Activated CD4-positive, alpha-beta T cell treated with anti-CD3 and anti-CD28 coated beads, Interleukin-2, amount 50 U/mL, for 16 hours (primary cell): Measurements from ENCODE around the gene FUBP3.
"Not testable (repeated sequence)": the region's sequence is repeated elsewhere in the genome, so short reads cannot be mapped to it uniquely, and the experiment has no call there.

Experiments
- DNase-seq: peaks from one replicate; pipeline ENCODE4 v3.0.0-alpha.2; 2020

Gene FUBP3

DNA sequence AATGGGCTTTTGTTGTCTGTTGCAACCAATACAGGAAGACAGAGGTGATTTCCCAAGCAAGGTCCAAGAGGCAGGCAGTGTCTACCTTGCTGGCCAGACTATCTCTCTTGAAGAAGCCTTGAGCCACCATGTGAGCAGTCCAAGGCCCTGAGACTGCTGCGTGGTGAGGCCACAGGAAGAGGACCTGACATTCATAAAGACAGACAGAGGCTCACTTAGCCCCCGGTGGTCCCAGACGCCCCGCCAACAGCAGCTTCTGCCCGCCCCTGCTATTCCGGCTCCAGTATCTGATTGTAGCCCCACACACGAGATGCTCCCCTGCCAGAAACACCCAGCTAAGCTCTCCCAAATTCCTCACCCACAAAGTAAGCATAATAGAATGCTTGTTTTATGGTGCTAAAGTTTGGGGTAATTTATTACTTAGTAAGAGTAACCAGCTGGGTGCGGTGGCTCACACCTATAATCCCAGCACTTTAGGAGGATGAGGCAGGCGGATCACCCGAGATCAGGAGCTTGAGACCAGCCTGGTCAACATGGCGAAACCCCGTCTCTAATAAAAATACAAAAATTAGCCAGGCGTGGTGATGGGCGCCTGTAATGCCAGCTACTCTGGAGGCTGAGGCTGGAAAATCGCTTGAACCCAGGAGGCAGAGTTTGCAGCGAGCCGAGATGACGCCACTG, 22.8 kb upstream of the FUBP3 start:
- DNase-seq: no peak

DNA sequence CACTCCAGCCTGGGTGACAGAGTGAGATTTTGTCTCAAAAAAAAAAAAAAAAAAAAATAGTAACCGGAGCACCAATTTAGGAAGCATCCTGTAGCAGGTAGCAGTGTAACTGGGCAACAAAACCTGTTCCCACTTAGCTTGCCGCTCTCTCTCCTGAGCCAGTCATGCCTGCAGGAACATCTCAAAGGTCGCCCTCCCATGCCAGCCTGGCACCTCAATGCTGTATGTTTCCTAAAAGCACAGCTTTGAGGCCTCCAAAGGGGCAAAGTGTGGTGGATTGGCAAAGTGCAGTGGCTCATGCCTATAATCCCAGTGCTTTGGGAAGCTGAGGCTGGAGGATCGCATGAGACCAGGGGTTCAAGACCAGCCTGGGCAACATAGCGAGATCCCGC, 22.3 kb upstream of the FUBP3 start:
- DNase-seq: no peak

DNA sequence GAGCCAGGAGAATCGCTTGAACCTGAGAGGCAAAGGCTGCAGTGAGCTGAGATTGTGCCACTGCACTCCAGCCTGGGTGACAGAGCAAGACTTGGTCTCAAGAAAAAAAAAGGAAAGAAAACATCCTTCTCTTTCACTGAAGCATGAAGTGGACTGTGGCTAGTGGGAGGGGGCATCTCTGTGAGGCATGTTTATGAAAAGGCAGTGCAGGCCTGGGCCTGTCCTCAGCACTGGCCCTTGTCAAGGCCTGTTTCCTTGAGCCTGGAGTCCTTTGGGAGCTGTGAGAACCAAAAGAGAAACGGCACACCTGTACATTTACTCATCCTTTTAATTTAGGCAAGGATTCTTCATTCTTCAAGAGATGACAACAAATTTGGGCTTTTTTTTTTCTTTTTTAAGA, 18.3 kb upstream of the FUBP3 start:
- no peak for DNase-seq

DNA sequence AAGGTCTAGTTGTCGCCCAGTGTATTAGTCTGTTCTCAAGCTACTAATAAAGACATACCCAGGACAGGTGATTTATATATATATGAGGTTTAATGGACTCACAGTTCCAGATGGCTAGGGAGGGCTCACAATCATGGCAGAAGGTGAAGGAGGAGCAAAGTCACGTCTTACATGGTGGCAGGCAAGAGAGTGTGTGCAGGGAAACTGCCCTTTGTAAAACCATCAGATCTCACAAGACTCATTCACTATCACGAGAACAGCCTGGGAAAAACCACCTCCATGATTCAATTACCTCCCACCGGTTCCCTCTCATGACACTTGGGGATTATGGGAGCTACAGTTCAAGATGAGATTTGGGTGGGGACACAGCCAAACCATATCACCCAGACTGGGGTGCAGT, 16.9 kb upstream of the FUBP3 start:
- DNase-seq: not testable (repeated sequence)

DNA sequence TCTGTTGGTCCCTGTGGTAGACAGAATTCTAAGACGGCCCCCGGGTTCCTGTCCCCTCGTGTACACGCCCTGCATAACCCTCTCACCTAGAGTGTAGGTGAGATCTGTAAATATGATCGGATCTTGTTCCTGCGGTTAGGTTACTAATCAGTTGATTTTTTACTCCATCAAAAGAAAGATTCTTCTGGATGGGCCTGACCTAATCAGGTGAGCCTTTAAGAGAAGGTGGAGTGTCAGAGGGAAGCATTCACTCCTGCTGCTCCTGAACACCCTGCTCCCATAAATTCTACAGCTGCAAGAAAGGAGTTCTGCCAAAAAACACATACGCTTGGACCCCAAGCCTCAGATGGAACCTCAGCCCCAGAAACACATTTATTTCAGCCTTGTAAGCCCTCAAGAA, 15.6 kb upstream of the FUBP3 start:
- DNase-seq: no peak

DNA sequence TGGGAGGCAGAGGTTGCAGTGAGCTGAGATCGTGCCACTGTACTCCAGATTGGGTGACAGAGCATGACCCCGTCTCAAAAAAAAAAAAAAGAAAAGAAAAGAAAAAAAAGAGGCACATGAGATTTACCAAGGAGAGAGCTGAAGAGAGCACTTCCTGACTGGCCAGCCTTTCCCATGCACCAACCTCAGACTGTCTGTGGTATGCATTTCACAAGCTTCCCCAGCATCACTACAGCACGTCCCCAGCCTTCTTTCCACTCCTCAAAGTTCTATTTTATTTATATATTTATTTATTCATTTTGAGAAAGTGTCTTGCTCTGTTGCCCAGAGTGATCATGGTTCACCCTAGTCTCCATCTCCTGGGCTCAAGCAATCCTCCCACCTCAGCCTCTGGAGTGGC, 13.6 kb upstream of the FUBP3 start:
- no peak for DNase-seq

DNA sequence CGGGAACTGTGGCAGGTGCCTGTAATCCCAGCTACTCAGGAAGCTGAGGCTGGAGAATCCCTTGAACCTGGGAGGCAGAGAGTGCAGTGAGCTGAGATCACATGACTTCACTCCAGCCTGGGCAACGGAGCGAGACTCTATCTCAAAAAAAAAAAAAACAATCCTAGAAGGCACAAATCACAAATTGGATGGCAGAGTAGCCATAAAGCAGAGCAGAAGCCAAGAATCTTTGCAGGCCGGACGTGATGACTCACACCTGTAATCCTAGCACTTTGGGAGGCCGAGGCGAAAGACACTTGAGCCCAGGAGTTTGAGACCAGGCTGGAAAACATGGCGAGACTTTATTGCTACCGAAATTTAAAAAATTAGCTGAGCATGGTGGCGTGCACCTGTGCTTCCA, 9.2 kb upstream of the FUBP3 start:
- no peak for DNase-seq

DNA sequence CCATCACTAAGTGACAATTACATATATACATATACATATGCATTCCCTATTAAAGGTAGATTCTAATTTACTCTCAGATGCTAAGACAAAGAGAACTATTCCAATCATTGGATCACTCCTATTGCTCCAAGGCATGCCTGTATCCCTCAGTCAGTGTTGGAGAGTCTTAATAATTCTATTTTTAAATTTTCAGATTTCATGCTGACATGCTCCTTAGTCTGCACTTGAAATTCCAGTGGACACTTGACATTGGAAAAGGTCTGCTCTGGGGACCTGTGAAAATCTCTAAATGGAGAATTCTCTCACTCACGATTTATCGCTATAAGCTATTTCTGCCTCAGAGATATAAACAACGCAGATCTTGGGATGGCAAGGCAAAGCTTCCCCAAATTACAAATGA, 3.9 kb upstream of the FUBP3 start:
- no peak for DNase-seq

DNA sequence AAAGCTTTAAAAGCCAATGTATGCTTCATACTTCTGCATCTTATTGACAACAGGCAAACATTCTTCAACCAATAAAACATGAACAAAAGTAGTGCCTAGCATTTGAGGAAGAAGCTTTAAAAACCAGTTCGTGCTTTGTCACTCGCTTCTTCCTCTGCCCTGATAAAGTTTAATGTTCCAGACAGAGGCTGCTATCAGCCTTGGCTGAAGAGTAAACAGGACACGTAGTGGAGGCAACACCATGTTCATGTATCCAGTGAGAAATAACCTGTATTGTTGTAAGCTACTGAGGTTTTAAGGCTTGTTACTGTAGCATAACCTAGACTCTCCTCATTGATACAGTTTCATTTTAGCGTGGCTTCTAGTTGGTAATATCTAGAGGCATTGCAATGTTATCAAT, 3.2 kb upstream of the FUBP3 start:
- DNase-seq: no peak

DNA sequence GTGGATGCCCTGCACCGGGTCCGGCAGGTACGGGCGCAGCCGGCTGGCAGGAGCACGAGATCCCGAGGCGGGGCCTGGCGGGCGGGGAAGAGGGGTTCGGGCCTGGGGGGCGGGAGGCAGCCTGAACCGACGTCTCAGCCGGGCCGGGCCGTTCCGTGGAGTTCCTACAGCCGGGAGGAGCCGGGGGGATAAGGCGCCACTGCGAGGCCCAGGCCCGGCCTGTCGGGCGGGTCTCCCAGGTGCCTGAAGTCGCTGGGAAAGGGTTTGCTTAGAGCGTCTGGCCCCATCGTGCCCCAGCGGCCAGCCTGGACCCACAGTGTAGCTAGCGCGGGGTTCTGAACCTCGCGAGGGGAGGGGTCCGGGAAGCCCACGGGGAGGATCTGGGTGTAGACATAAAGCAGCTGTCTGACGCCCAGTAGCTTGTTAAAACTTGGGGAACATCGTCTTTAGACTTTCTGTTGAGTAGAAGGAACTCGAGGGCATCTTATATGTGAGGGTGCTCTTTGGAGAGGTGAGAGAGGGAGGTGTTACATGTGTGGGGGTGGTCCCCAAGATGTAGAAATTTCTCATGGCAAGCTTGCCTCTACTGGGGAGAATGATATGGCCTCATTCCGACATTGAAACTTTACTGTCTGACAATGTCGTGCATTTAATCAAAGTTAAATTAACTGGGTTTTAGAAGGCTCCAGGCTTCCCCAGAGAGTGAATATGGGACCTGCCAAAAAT, 524 bp downstream of the FUBP3 start:
- DNase-seq: no peak

DNA sequence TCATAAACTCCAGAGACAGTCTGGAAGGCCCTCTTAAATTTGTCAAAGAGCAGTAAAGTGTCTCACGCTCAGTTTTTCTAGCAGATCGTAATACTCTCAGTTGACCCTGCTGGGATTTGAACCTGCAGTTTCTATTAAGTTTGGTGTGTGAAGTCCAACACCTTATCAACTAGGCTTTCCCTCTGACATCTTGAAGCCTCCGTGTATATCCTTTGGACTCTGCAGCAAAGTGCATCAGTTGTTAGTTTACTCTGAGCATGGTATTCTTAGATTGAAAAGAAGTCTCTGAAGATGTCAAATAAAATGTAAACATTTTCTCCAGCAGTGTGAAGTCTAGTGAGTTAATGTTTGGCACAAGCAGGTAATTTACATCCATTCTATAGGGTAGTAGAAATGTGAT, 2.4 kb downstream of the FUBP3 start:
- DNase-seq: no peak

DNA sequence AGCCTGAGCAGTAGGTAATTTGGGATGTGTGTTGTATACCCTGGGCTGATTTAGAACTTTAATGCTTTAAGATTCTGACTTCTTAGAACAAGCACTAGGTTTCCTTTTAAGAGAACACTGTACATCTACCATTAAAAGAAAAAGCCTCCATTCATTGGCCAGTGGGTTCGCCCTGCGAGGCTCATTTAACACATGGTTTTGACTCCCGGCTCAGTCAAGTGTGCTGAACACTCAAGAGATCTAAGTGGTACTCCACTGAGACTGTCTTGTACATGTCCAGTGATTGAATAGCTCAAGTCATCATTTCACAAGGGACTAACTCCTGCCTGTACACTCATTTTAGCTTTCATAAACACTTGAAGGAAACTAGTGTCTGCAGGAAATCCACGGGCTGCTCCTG, 3.9 kb downstream of the FUBP3 start:
- DNase-seq: no peak

DNA sequence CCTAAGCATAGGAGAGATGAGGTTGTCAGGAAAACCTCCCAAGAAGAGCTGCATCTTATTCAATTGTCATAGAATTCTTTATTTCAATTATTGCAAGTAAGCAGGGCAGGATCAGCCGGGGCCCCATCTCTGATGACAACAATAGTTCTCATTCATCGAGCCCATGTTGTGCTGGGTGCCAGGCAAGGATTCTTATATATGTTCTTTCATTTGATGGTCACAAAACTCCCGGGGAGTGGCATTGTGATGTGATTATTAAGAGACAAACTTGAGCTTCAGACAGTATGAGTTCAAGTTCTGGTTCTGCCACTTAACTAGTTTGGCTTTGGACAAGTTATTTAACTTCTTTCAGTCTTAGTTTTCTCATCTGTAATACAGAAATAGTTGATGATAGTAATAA, 8.5 kb downstream of the FUBP3 start:
- DNase-seq: no peak

DNA sequence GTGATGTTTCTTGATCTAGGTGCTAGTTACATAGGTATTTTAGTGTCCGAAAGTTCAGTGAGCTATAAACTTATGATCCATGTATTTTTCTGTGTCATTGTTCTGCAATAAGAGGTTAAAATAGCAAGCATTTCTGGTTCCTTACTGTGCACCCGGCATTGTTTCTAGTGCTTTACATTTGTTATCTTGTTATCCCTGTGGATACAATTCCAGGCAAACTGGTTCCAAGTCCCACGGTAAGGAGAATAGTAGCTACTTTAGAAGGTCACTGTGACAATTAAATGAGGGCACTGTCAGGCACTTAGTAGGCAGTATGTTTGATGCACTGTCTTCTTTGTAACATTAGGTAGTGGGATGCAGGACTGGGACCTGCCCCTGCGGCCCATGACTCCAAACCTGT, 9.0 kb downstream of the FUBP3 start:
- no peak for DNase-seq

DNA sequence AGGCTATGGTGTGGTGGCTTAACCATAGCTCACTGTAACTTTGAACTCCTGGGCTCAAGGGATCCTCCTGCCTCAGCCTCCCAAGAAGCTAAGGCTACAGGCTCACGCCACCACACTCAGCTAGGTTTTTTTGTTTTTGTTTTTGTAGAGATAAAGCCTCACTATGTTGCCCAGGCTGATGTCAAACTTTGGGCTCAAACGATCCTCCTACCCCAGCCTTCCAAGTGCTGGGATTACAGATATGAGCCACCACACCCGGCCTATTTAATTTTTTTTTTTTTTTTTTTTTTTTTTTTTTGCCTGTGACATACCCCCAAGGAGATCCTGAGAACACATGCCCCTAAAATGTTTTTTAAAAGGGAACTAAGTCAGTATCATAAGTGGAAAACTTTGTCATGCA, 10.4 kb downstream of the FUBP3 start:
- DNase-seq: no peak

DNA sequence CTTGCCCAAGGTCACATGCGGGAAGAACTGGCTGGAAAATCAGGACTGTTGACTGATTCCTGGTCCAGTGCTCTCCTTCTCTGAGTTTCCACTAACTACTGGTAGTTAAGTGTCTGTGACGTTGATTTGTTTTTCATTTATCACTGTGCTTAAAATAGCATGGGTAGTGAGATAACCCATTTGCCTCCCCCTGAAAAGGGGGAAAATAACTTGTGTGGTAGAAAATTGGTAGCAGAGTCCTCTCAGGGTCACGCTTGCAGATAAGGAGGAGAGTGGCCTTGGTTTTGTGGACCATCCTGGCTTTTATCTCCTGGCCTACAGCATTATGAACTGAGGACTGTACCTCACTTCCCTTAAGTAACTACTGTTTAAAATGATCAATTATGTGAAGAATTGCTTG, 10.9 kb downstream of the FUBP3 start:
- DNase-seq: no peak

DNA sequence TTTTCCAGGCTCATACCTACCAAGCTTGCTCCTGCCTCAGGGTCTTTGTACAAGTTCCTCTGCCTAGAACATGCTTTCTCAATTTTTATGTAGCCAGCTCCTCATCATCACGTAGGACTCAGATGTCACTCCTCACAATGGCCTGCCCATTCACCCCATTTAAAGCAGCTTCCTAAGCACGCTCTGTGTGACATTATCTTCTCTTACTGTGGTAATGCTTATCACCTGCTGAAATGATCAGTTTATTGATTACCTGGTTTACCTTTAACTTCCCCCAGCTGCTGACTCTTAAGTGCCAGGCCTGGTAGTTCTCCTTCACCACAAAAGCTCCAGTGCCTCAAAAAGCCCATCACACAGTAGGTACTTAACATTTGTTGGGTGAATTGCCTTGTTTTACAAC, 13.6 kb downstream of the FUBP3 start:
- no peak for DNase-seq

DNA sequence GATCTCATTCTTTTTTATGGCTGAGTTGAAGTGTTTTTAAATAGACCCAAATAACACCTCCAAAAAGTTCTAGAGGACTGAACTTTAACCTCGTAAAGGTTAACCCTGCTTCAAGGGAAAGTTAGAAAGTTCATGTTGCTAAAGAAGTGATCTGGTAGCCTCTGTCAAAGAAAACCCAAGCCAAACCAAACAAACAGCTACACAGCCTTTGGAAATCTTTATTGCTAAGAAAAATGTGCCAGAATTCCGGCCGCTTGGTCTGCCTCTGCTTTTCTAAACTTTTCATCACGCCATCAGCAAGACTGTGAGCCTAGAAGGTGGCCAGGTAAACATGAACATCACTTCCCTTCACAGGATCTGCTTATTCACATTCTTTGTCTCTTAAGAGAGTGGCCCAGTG, 17.9 kb downstream of the FUBP3 start:
- no peak for DNase-seq

DNA sequence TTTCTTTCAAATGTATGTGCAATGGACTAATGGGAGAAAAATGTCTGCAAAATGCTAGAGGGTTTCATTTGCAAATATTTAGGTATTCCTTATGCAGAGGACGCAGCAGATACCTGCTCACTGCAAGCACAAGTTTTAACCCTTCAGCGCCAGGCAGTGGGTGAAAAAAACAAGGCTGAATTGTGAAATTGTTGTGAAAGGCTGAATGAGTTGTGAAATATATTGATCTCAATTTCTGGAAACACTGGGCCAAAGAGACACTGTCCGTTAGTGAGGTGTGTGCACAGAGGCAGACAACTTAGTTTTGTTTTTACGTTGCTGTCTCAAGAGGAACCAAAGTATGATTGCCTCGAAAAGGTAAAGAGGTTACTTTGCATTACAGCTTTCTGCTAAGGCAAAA, 18.8 kb downstream of the FUBP3 start:
- no peak for DNase-seq

DNA sequence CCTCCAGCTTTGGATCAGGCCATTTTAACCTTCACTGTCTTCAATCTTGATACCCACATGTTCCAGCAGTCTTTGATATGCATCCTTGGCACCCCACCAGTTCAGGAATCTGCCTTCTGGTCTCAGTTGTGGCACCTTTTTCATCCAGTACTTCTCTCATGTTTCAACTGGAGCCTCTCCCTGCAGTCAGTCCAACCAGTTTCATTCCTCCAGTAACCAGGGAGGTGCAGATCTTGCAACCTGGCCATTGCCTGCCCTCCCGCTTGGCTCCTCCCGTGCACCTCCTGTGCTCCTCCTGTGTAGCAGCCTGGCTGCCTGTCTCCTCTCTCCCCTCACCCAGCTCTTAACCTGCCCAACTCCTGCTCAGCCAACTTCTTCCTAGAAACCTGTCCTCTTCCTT, 20.2 kb downstream of the FUBP3 start:
- no peak for DNase-seq

DNA sequence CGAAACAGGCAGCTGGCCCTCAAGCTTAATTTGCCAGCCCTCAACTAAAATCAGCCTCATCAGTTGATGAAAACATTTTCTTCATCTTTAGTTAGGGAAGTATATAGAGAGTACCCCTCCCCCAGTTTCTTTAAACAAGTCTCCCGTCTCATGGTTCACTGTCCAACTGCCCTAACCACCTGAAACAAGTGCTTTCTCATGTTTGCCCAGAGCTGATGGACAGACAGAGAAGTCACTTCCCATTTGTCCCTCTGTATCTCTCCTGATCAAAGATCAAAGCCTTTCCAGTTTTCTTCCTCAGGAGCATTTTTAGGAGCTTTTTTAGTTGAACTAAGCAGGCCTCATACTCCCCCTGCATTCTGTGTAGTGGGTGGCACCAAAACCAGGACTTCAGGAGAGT, 21.7 kb downstream of the FUBP3 start:
- DNase-seq: no peak

DNA sequence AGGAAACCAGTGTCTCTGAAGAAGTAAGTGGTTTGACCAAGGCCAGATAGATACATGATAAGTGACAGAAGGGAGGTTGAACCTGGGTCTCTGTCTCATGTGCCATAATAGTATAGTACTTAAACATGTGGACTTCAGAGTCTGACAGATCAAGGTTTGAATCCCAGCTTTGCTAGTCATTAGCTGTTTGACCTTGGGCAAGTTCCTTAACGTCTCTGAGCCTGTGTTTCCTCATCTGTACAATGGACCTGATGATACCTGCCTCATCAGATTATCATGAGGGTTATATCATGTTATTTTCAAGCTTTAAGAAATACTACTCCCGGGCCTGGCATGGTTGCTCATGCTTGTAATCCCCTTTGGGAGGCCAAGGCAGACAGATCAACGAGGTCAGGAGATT, 24.9 kb downstream of the FUBP3 start:
- no peak for DNase-seq

DNA sequence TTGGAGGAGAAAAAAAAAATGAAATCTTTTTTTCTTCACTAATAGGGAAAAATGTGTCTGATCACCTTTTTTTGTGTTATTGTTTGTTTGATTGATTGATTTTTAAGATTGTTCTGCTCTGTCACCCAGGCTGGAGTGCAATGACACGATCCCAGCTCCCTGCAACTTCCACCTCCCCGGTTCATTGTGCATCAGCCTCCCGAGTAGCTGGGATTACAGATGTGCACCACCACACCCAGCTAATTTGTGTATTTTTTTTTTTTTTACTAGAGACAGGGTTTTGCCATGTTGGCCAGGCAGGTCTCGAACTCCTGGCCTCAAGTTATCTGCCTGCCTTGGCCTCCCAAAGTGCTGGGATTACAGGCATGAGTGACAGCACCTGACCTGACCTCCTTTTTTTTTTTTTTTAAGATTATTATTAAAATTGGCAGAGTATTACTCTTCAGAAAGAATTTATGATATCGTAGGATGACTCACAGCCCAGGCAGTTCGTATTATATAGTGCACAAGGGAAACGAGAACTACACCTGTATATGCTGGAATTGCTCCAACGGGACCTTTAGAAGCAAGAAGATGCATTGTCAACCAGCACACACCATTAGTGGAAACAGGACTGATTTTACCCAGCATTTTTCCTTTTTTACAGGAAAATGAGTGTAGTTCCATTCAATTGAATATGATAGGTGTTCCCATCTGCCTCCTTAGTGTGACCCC, 27.7 kb downstream of the FUBP3 start:
- DNase-seq: no peak

DNA sequence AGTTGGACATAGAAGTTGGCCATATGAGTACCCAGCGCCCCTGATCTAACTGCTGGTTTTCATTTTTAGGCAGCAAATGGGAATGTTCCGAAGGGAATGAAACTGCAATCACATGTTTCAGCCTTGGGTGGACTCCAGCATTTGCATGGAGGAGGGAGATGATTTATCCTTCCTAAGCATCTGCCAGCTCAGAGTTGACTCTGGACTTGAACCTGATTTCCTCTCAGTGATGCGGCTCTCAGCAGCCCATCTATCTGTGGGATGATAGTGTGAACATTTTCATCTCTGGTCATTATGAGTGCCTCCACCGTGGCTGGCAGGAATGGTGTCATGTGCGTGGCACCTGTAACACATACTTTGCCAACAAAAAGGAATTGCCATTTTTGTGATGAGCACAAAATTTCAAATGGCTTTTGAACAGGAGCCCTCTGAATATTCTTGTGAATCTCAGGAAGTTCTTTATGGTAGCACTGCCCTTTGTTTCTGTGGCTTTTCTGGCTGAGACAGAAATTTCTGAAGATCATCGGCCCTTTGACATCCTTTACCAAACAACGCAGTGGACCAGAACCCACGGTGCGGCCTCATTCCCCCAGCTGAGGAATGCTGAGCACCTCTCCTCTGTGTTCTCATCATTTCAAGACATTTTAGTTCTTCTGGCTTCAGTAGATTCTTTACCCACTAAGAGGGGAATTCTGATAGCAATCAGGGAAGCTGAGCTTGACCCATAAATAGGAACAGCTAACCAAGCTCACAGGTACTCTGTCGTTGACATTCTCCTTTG, 28.5 kb downstream of the FUBP3 start:
- no peak for DNase-seq
